AG04450 (cell line): Measurements from ENCODE around the gene CD86. TPM values are rescaled to one million over a fixed set of nuclear protein-coding genes. Genes with fewer than 3 reads are reported as not detected.

ENCODE experiments used
- CTCF ChIA-PET: fragments of 300-600, 350-600 bp; formaldehyde crosslinking; extraction: SDS; loops from one replicate; lab custom pipeline; 2022; ENCODE audit warnings: antibody characterized with exemption, inconsistent platforms; lab: Charles Lee
- POLR2A ChIA-PET: fragments of 350-600 bp; formaldehyde crosslinking; extraction: SDS; loops from one replicate; lab custom pipeline; 2021; ENCODE audit warnings: antibody characterized with exemption, inconsistent platforms; lab: Yijun Ruan, JAX
- DNase-seq: peaks from one replicate; pipeline ENCODE4 v3.0.0-alpha.2; 2011; ENCODE audit warnings: low read depth, low spot score
- H3K27ac ChIP-seq: one replicate; pipeline ENCODE4 v1.5.1; 2012; ENCODE audit warnings: low read depth, low read length, control low read depth
- H3K27me3 ChIP-seq: one replicate; pipeline ENCODE4 v1.6.0; 2012; ENCODE audit warnings: low read length; ENCODE audit not compliant: control insufficient read depth, insufficient read depth
- H3K4me3 ChIP-seq: 2 replicates; pipeline ENCODE4 v1.5.1; 2011; ENCODE audit warnings: mild to moderate bottlenecking, low read depth, low read length, control low read depth
- H3K9me3 ChIP-seq: 2 replicates; pipeline ENCODE4 v1.5.1; 2012; ENCODE audit warnings: low read length; ENCODE audit not compliant: control insufficient read depth, insufficient read depth
- CTCF ChIP-seq: IDR thresholded peaks from 2 replicates; pipeline ENCODE4 v1.5.1; 2011; ENCODE audit warnings: low read depth, low read length, control low read depth, inconsistent platforms
- polyA plus RNA-seq: library from polyadenylated mRNA; depleted of rRNA; stranded (reverse); fragments of >200 nt; gene quantifications from 2 replicates; pipeline ENCODE4 v1.2.3, GENCODE V29; 2011; rRNA removed
- small RNA-seq: library from RNA; depleted of rRNA; stranded (forward); fragments of <200 nt; gene quantifications from one replicate; pipeline ENCODE3, GENCODE V24; 2012; ENCODE audit warnings: low read depth; ENCODE audit not compliant: insufficient read length

Gene CD86
- polyA plus RNA-seq, 1 experiment: not detected

DNA sequence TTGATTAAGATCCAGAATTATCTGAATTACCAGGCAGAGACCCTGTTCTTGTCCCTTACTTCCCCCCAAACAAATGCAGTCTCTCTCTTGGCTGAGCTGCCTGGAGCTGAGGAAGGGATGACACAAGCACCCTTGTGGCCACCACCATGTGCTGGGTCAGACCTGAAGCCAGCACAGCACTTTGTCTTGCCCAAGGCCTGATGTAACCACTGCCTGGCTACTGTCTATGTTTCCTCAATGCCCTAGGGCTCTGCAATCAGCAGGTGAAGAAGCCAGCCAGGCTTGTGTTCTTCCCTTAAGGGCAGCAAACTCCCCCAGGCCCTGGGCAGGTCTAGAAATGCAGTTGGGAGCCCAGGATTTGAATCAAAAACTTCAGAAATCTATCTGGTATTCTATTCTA is 112.5 kb downstream of the CD86 start:
- no peak overlapping the region for H3K4me3 ChIP-seq
- DNase-seq: no peak
- TF ChIP-seq CTCF: no peak
- ChIA-PET CTCF (no interaction called here), POLR2A (no interaction called here)
- no peaks in the 10 kb centered on the region for H3K9me3 ChIP-seq
- no peak overlapping the region for H3K27ac ChIP-seq
- H3K27me3 ChIP-seq: no peaks in the 10 kb centered on the region

- no peaks in the 10 kb centered on the region for H3K9me3 ChIP-seq
- DNase-seq: no peak
- no peak for TF ChIP-seq CTCF
- H3K27ac ChIP-seq: no peak overlapping the region
- H3K27me3 ChIP-seq: no peaks in the 10 kb centered on the region
- CTCF ChIA-PET: no interaction called here
- H3K4me3 ChIP-seq: no peak overlapping the region
- POLR2A ChIA-PET: no interaction called here
Observed at GRCh38 chr3:122168044-122168443, 112.9 kb downstream of the CD86 start.

GRCh38 chr3:122169911-122170310 is 114.7 kb downstream of the CD86 start:
- no peak overlapping the region for H3K4me3 ChIP-seq
- DNase-seq: no peak
- CTCF ChIA-PET: no interaction called here

More at GRCh38 chr3:122169911-122170310, 114.7 kb downstream of the CD86 start:
- POLR2A ChIA-PET: no interaction called here
- Histone ChIP-seq H3K27me3 (no peaks in the 10 kb centered on the region), H3K9me3 (no peaks in the 10 kb centered on the region), H3K27ac (no peak overlapping the region)
- no peak for TF ChIP-seq CTCF

Small RNAs within 50 kb of the gene (small RNA-seq; reads per million reads assigned to genes)
- gene RF00019: not detected

Other genes starting within 250 kb of the CD86 start
- 14.3 and 19.3 TPM in 2 replicates for gene IQCB1, start 220.3 kb upstream of the CD86 start, polyA plus RNA-seq
- 1.5 and 2.5 TPM in 2 replicates for gene EAF2, start 220.2 kb upstream of the CD86 start, polyA plus RNA-seq
- 0.52 and 0.63 TPM in 2 replicates for gene SLC15A2, start 161.0 kb upstream of the CD86 start, polyA plus RNA-seq
- not detected in 2 replicates for gene ILDR1, start 33.1 kb upstream of the CD86 start, polyA plus RNA-seq
- gene CASR, start 128.3 kb downstream of the CD86 start, polyA plus RNA-seq: not detected in 2 replicates